Calu3 (cell line): ENCODE measurements around the gene FMN1. TPM values are rescaled to one million over a fixed set of nuclear protein-coding genes. Genes with fewer than 3 reads are reported as not detected.

Experiments
- BruUV-seq: library from RNA; stranded (reverse); fragments of 400-500 nt; replicated peaks from 2 replicates; lab custom pipeline; 2021; lab: Mats Ljungman, UMichigan
- CTCF ChIA-PET: fragments of 300-600 bp; sonication (Branson Sonifier 250); formaldehyde crosslinking; loops from one replicate; lab custom pipeline; 2022; ENCODE audit warnings: antibody characterized with exemption; lab: Charles Lee
- DNase-seq: peaks from one replicate; pipeline ENCODE4 v3.0.0; 2022
- H3K27ac Mint-ChIP-seq: one replicate; pipeline ENCODE4 v1.8.0; 2022; ENCODE audit warnings: mixed read lengths; ENCODE audit not compliant: unreplicated experiment
- H3K27me3 Mint-ChIP-seq: one replicate; pipeline ENCODE4 v1.8.0; 2022; ENCODE audit warnings: mixed read lengths; ENCODE audit not compliant: unreplicated experiment
- H3K36me3 Mint-ChIP-seq: one replicate; pipeline ENCODE4 v1.8.0; 2022; ENCODE audit warnings: mild to moderate bottlenecking, moderate library complexity, mixed read lengths; ENCODE audit not compliant: insufficient read depth, unreplicated experiment
- H3K4me1 Mint-ChIP-seq: one replicate; pipeline ENCODE4 v1.8.0; 2022; ENCODE audit warnings: mild to moderate bottlenecking, low read depth, mixed read lengths; ENCODE audit not compliant: unreplicated experiment
- H3K4me3 Mint-ChIP-seq: one replicate; pipeline ENCODE4 v1.8.0; 2022; ENCODE audit warnings: mild to moderate bottlenecking, low read depth, moderate library complexity, mixed read lengths; ENCODE audit not compliant: unreplicated experiment
- H3K9me3 Mint-ChIP-seq: one replicate; pipeline ENCODE4 v1.8.0; 2022; ENCODE audit warnings: low read depth, mixed read lengths; ENCODE audit not compliant: unreplicated experiment
- intact Hi-C: fragments of 100-400 bp; cut with micrococcal nuclease; formaldehyde crosslinking; loops from one replicate; pipeline ENCODE4 v1.10.0; 2022; ENCODE audit not compliant: unreplicated experiment
- total RNA-seq: library from RNA; stranded (reverse); gene quantifications from 2 replicates; pipeline ENCODE4 v1.2.3, GENCODE V29; 2022
- TF ChIP-seq, protein P1 (sequence below): fragments of 200-600 bp; IDR thresholded peaks from one replicate; pipeline ENCODE4 v1.8.0; 2022; ENCODE audit warnings: antibody characterized with exemption; ENCODE audit not compliant: unreplicated experiment

The FMN1 gene
- total RNA-seq, 1 experiment from 2014 or later, result 7.1 TPM

DNA sequence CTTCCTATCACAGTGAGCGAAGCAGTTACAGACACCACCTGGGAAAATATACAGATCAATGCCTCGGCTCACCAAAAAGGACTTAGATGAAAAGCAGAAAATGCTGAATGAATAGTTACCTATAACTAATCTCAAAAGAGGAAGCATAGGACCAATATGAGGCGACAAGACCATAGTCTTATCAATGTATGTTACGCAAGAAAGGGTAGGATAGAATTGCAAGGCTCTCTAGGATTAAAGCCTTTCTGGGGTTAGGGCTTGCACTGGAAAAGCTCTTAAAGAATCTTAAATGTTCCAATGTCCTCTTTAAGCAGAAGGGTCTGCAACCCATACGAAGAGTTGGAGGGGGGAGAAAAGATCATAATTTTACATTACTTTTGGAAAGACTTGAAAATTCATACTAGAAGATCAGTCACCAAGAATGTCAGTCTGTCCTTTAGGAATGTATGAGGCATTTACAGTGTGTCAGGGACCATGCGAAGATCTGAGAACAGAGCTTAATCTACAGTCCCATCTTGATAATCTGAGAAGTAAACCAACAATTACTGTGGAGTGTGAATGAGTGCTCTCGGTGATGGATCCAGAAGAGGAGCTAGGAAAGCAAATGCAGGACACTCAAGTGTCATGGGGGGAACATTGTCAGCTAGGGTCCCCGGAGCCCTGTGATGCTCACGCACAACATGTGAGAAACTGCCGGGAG lies 290.8 kb downstream of the FMN1 start:
- BruUV-seq, result no TSS peak
- CTCF ChIA-PET, result no interaction called here
- Mint-ChIP-seq H3K27ac (no peak overlapping the region), H3K9me3 (no peaks in the 10 kb centered on the region), H3K4me1 (no peaks in the 10 kb centered on the region), H3K27me3 (no peaks in the 10 kb centered on the region), H3K36me3 (no peaks in the 10 kb centered on the region), H3K4me3 (no peak overlapping the region)
- DNase-seq, result no peak
- intact Hi-C loops, result no loop called here
- TF ChIP-seq, protein P1, sequence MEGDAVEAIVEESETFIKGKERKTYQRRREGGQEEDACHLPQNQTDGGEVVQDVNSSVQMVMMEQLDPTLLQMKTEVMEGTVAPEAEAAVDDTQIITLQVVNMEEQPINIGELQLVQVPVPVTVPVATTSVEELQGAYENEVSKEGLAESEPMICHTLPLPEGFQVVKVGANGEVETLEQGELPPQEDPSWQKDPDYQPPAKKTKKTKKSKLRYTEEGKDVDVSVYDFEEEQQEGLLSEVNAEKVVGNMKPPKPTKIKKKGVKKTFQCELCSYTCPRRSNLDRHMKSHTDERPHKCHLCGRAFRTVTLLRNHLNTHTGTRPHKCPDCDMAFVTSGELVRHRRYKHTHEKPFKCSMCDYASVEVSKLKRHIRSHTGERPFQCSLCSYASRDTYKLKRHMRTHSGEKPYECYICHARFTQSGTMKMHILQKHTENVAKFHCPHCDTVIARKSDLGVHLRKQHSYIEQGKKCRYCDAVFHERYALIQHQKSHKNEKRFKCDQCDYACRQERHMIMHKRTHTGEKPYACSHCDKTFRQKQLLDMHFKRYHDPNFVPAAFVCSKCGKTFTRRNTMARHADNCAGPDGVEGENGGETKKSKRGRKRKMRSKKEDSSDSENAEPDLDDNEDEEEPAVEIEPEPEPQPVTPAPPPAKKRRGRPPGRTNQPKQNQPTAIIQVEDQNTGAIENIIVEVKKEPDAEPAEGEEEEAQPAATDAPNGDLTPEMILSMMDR, result no peak

DNA sequence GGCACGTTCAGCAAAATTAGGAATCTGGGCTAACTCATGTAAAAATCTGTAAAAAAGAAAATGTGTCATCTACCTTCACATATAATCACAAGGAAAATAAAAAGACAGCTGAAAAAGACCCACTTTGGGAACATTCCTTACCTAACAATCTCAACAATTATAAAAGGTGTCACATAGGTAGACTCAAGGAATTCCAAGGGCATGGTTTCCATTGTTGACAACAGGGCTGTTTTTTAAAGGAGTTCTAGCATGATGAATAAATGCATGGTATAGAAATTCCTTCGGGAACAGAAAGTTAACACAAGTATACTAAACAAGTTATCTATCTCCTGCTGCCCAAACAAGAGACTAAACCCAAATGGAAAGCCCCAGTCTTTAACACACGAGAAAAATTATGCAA lies 292.5 kb downstream of the FMN1 start:
- H3K36me3 Mint-ChIP-seq, result no peaks in the 10 kb centered on the region
- CTCF ChIA-PET, result no interaction called here
- H3K4me1 Mint-ChIP-seq, result no peaks in the 10 kb centered on the region

DNA sequence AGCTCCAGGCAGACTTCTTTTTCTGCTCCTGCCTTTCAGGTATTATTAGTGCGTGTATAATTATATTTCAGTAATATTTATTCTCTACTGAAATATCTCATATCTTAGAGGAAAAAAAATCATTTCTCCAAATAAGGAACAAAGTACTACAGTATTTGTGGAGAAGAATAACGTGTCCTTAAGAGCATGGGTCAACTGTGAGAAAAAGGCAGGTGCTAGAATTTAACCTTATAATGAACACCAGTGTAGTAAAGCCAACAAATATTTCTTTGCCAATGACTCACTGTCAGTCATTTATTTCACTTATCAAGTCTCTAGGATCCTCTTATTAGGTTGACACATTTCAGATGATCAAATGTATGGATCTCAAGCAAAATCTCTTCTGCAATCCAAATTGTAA lies 293.3 kb downstream of the FMN1 start:
- no peaks in the 10 kb centered on the region for H3K36me3 Mint-ChIP-seq
- BruUV-seq, result no TSS peak
- intact Hi-C loops, result no loop called here
- no peak overlapping the region for H3K4me3 Mint-ChIP-seq
- no peak for DNase-seq
- no peaks in the 10 kb centered on the region for H3K27me3 Mint-ChIP-seq
- CTCF ChIA-PET, result no interaction called here
- no peaks in the 10 kb centered on the region for H3K9me3 Mint-ChIP-seq
- H3K4me1 Mint-ChIP-seq, result no peaks in the 10 kb centered on the region
- TF ChIP-seq, protein P1, result no peak
- H3K27ac Mint-ChIP-seq, result no peak overlapping the region

More for the DNA sequence above, 292.5 kb downstream of the FMN1 start:
- Mint-ChIP-seq H3K9me3 (no peaks in the 10 kb centered on the region), H3K4me3 (no peak overlapping the region), H3K27me3 (no peaks in the 10 kb centered on the region), H3K27ac (no peak overlapping the region)
- BruUV-seq, result no TSS peak
- intact Hi-C loops, result no loop called here
- no peak for DNase-seq
- TF ChIP-seq, protein P1, result no peak

DNA sequence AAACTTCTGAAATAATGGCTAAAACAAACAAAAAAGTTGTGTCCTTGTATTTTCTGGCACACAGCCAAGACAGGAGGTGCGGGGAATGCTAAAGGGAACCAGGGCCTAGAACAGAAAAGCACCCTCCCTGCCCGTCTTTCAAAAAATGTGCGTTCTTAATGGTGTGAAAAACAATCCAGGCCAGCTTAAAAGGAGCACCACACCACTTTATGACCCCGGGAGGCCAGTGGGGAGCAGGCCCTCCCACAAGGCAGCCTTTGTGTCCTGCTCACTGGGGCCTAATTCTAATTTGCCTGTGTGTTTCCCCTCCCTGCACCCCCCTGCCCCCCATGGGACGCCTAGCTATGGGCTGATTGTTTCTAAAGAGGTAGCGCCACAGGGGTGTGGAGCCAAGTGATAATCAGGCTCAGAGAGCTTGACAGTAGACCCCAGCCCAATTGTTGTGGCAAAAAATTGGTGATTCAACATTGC lies 295.4 kb downstream of the FMN1 start:
- TF ChIP-seq, protein P1, result no peak
- Mint-ChIP-seq H3K9me3 (no peaks in the 10 kb centered on the region), H3K27ac (no peak overlapping the region), H3K4me1 (no peaks in the 10 kb centered on the region), H3K4me3 (no peak overlapping the region), H3K36me3 (no peaks in the 10 kb centered on the region), H3K27me3 (no peaks in the 10 kb centered on the region)
- BruUV-seq, result no TSS peak
- intact Hi-C loops, result no loop called here
- DNase-seq, result no peak
- CTCF ChIA-PET, result no interaction called here
